Activated CD4-positive, alpha-beta T cell treated with anti-CD3 and anti-CD28 coated beads for 36 hours (primary cell): ENCODE data around the gene TRIM16. TPM values are rescaled to one million over a fixed set of nuclear protein-coding genes. Genes with fewer than 3 reads are reported as not detected.
A peak's percentile ranks its signal among the peaks of the same experiment; 100 is the strongest.
"Not testable (repeated sequence)": the region's sequence is repeated elsewhere in the genome, so short reads cannot be mapped to it uniquely, and the experiment has no call there.

Experiments used
- ATAC-seq: fragments of 200-7000 bp; cut with Tn5 transposase; one replicate; pipeline ENCODE4 v1.10.0; 2021; ENCODE audit warnings: mild to moderate bottlenecking, moderate library complexity
- CTCF ChIA-PET: fragments of 350-600 bp; sonication (Branson Sonifier 250); formaldehyde crosslinking; loops from one replicate; lab custom pipeline; 2021; ENCODE audit warnings: antibody characterized with exemption; lab: Charles Lee
- POLR2A ChIA-PET: fragments of 350-600 bp; sonication (Branson Sonifier 250); formaldehyde crosslinking; loops from one replicate; lab custom pipeline; 2021; ENCODE audit warnings: antibody characterized with exemption, inconsistent platforms; lab: Charles Lee
- DNase-seq: peaks from one replicate; pipeline ENCODE4 v3.0.0-alpha.2; 2020
- H3K27ac Mint-ChIP-seq: one replicate; pipeline ENCODE4 v1.8.0; 2021; ENCODE audit warnings: mixed read lengths
- H3K27me3 Mint-ChIP-seq: one replicate; pipeline ENCODE4 v1.8.0; 2021; ENCODE audit warnings: mixed read lengths
- H3K36me3 Mint-ChIP-seq: one replicate; pipeline ENCODE4 v1.8.0; 2021; ENCODE audit warnings: low read depth, mixed read lengths
- H3K4me1 Mint-ChIP-seq: one replicate; pipeline ENCODE4 v1.8.0; 2021; ENCODE audit warnings: mixed read lengths
- H3K4me3 Mint-ChIP-seq: one replicate; pipeline ENCODE4 v1.8.0; 2021; ENCODE audit warnings: mild to moderate bottlenecking, moderate library complexity, mixed read lengths
- H3K9me3 Mint-ChIP-seq: one replicate; pipeline ENCODE4 v1.8.0; 2021; ENCODE audit warnings: low read depth, mixed read lengths
- intact Hi-C, 2 experiments: fragments of 100-400 bp; cut with DNase I in 1 of 2; cut with micrococcal nuclease in 1 of 2; formaldehyde crosslinking; loops; one replicate each; pipeline versions ENCODE4 v1.14.2 to v1.15.1; 2022 to 2024; cut with DNase I, micrococcal nuclease
- total RNA-seq, 2 experiments: library from RNA; stranded (reverse); gene quantifications; one replicate each; pipeline ENCODE4 v1.2.3, GENCODE V29; 2021

Gene TRIM16
- total RNA-seq, 2 experiments from 2014 or later = 13.5 to 14.1 TPM

DNA sequence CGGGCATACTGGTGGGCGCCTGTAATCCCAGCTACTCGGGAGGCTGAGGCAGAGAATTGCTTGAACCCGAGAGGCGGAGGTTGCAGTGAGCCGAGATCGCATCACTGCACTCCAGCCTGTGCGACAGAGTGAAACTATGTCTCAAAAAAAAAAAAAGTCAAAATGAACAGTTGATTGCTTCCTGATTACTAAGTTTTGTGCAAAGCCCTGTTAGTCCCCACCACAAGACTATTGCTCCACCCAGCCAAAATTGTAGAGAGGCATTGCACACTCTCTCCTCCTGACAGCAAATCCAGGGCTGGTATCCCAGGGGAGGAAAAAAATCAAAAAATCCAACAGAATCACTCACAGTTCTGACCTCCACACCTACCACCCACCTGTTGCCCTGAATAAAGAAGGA lies 91.2 kb downstream of the TRIM16 start:
- ATAC-seq, H3K4me3 Mint-ChIP-seq, DNase-seq, intact Hi-C loops, H3K36me3 Mint-ChIP-seq, CTCF ChIA-PET, H3K9me3 Mint-ChIP-seq, H3K27ac Mint-ChIP-seq, POLR2A ChIA-PET, H3K27me3 Mint-ChIP-seq: not testable (repeated sequence)
- peaks cover 10% of the 10 kb centered on the region for H3K4me1 Mint-ChIP-seq

DNA sequence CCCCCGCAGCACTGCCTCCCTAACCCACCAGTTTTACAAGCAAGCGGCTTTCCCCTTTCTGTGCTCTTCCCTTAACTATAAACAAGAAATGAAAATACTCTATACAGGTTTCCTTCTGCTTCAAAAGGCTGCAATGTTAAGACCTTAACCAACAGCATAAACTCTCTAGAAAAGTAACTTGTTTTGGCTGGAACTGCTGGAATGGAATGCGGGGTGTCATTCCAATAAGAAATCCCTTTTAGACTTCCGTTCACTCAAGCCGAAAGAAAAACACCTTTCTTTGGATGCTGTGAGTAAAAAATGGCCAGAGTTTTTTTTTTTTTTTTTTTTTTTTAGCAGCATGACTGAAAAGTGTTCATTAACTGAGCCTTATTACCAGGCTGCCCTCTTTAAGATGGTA lies 92.1 kb downstream of the TRIM16 start:
- H3K36me3 Mint-ChIP-seq, H3K4me3 Mint-ChIP-seq, H3K27ac Mint-ChIP-seq, CTCF ChIA-PET, ATAC-seq, DNase-seq, H3K27me3 Mint-ChIP-seq, POLR2A ChIA-PET, intact Hi-C loops, H3K9me3 Mint-ChIP-seq: not testable (repeated sequence)
- H3K4me1 Mint-ChIP-seq = peaks cover 10% of the 10 kb centered on the region

DNA sequence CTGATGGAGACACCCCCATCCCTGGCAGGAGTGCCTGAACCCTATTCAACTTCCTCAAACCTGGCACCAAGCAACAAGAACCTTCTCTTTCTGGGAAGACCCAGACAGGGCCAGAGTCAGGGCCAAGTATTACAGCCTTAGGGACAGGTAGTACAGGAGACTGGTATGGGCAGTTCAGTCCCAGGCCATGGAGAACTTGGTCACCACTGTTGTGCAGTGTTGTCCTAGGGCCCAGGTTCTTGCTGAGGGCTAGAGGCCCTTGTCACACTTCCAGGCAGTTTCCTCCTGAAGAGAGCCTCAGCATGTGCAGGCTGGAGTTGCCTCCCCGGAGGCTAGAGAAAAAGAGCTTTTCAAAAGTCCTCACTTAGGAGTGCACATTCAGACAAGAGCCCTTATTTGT lies 93.3 kb downstream of the TRIM16 start:
- H3K27ac Mint-ChIP-seq, H3K36me3 Mint-ChIP-seq, POLR2A ChIA-PET, CTCF ChIA-PET, H3K4me3 Mint-ChIP-seq, ATAC-seq, H3K27me3 Mint-ChIP-seq, H3K9me3 Mint-ChIP-seq, intact Hi-C loops, DNase-seq: not testable (repeated sequence)
- H3K4me1 Mint-ChIP-seq = peaks cover 10% of the 10 kb centered on the region

DNA sequence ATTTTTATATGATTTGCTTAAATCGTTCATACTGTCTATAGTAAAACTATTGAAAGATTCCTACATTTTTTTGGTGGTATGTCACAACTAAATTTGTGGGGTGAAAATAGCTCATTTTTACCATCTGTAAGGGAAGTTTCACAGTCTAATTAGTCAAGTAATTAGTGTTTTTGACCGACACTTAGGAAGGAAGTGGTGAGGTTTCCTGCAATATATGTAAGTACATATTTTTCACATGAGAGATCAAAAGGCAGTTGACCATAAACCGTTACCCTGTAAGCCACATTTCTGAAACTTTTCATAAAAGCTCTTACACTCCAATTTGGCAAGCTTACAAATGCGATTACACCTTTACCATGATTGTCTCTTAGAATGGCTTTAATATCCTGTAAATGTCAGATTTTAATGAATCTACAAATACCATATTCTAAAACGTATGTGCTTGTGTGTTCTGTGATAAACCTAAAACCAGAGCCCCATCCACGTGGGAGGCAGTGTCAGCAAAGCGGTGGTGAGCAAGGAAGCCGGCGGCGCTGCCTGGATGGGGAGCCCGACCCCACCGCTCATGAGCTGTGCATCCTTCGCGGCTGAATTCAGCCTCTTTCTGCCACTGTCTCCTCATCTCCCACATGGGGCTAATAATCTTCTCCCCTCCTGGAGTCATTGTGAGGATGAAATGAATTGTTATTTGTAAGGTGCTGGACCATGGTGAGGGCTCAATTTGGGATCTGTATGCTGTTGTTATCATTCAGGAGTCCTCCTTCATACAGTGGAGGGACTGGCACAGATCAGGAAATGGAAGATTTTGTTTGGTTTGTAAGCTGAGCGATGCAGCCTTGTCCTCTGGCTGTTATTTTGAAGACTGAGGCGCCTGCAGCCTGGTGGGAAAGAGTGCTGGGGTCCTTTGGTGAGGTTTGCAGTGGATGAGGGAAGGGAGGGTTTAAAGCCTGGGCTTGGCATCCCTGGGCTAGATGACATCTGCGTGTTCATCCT lies 94.3 kb downstream of the TRIM16 start:
- H3K4me3 Mint-ChIP-seq, intact Hi-C loops, H3K27me3 Mint-ChIP-seq, POLR2A ChIA-PET, CTCF ChIA-PET, H3K9me3 Mint-ChIP-seq, H3K36me3 Mint-ChIP-seq, H3K27ac Mint-ChIP-seq: not testable (repeated sequence)
- DNase-seq = peak; percentile 62
- H3K4me1 Mint-ChIP-seq = peaks cover 10% of the 10 kb centered on the region
- ATAC-seq = peak; percentile 75

DNA sequence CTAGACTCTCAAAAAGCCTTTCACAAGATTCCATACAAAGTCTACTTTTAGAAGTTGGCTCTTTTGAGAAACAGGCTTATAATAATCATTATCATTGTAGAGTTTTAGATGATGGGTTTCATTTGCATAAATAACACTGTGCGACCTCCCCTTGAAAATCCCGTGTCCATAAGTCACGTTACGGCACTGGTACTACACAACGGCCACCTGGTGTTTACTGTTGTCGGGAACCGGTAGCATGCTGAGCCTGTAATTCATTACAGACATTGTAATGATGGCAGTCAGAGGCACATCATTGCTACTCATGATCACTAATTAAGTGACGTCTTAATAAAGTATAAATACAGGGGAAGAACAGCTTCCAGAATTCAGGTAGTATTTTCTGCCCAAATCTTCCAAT lies 96.1 kb downstream of the TRIM16 start:
- H3K36me3 Mint-ChIP-seq, H3K9me3 Mint-ChIP-seq, H3K4me3 Mint-ChIP-seq, intact Hi-C loops, ATAC-seq, POLR2A ChIA-PET, H3K27ac Mint-ChIP-seq, H3K27me3 Mint-ChIP-seq, DNase-seq, CTCF ChIA-PET: not testable (repeated sequence)
- H3K4me1 Mint-ChIP-seq = peaks cover 10% of the 10 kb centered on the region

DNA sequence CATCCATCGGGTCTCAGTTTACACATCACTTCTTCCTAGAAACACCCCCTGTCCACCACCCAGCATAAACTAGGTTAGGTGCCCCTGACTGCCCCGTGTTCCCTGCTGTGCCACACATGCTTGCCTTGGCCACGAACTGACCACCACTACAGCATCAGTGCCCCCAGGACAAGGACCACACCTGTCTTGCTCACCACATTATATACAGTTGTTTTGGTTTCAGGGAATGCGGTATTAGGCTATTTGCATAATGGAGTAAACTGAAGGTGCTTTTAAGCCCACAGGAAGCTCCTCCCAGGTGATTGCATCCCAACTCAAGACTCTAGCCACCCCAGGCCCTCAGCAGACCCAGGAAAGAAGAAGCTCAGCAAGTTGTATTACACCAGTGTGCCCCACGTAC lies 100.8 kb downstream of the TRIM16 start:
- H3K36me3 Mint-ChIP-seq, POLR2A ChIA-PET, CTCF ChIA-PET, DNase-seq, ATAC-seq, H3K4me3 Mint-ChIP-seq, H3K27ac Mint-ChIP-seq, H3K4me1 Mint-ChIP-seq, H3K9me3 Mint-ChIP-seq, intact Hi-C loops, H3K27me3 Mint-ChIP-seq: not testable (repeated sequence)

DNA sequence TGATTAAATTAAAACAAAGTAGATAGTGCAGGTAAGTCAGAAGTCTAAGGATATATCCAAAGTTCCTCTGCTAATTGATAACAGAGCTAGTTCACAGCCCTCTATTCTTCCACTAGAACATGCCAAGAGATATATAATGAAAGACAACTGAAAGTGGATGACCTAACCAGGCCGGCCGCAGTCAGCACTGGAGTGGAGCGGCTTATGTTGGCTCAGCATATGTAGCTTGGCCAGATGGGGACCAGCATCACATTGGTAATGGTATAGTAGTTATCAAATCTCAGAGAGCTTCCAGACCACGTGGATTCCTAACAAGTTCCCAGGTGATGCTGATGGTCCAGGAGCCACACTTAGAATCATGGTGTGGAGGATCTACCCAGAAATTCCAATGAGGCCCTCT lies 102.6 kb downstream of the TRIM16 start:
- H3K36me3 Mint-ChIP-seq, H3K27me3 Mint-ChIP-seq, H3K4me3 Mint-ChIP-seq, H3K27ac Mint-ChIP-seq, H3K9me3 Mint-ChIP-seq, POLR2A ChIA-PET, H3K4me1 Mint-ChIP-seq, ATAC-seq, DNase-seq, intact Hi-C loops, CTCF ChIA-PET: not testable (repeated sequence)

Other genes with a start within 250 kb of the TRIM16 start
- gene CDRT4, start 216.7 kb downstream of the TRIM16 start, total RNA-seq = 1 to 10 TPM; 1.9 to 3.6 TPM
- 1 to 10 TPM; 3.6 to 6.2 TPM for gene TVP23C, start 120.8 kb downstream of the TRIM16 start, total RNA-seq
- gene FBXW10B, start 64.6 kb downstream of the TRIM16 start, total RNA-seq = under 1 TPM; 0.66 to 0.83 TPM
- 10 to 100 TPM; 30.1 to 35.3 TPM for gene ZNF286A, start 15.4 kb upstream of the TRIM16 start, total RNA-seq
- gene TBC1D26, start 48.0 kb upstream of the TRIM16 start, total RNA-seq = under 1 TPM; 0.30 to 0.34 TPM